NCI-H1105 treated with DMSO at 0.1 percent for 48 hours (cell line): ENCODE measurements around the gene SLC22A7.
"Not testable (repeated sequence)": the region's sequence is repeated elsewhere in the genome, so short reads cannot be mapped to it uniquely, and the experiment has no call there.

Experiments
- DNase-seq: peaks from one replicate; lab custom pipeline; 2025; lab: John Stamatoyannopoulos, UW

The SLC22A7 gene

DNA sequence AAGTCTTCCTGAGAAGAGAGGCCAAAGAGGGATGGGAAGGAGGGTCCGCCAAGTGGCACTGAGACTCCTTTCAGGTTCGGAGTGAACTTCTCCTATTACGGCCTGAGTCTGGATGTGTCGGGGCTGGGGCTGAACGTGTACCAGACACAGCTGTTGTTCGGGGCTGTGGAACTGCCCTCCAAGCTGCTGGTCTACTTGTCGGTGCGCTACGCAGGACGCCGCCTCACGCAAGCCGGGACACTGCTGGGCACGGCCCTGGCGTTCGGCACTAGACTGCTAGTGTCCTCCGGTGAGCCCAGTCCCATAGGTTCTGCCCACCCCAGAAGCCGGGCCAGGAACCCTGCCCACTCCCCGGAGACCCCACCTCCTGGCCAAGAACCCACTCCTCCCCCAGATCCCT, 4.1 kb downstream of the SLC22A7 start:
- no peak for DNase-seq

DNA sequence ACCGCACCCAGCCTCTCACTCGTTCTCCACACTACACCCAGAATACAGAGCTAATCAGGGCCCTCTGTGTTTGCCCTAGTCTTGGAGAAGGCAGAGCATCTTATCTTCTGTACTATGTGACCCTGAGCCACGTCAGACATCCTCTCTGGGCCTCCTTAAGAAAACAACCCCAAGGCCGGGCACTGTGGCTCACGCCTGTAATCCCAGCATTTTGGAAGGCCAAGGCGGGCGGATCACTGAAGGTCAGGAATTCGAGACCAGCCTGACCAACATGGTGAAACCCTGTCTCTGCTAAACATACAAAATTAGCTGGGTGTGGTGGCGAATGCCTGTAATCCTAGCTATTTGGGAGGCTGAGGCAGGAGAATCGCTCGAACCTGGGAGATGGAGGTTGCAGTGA, 4.9 kb downstream of the SLC22A7 start:
- DNase-seq: not testable (repeated sequence)

DNA sequence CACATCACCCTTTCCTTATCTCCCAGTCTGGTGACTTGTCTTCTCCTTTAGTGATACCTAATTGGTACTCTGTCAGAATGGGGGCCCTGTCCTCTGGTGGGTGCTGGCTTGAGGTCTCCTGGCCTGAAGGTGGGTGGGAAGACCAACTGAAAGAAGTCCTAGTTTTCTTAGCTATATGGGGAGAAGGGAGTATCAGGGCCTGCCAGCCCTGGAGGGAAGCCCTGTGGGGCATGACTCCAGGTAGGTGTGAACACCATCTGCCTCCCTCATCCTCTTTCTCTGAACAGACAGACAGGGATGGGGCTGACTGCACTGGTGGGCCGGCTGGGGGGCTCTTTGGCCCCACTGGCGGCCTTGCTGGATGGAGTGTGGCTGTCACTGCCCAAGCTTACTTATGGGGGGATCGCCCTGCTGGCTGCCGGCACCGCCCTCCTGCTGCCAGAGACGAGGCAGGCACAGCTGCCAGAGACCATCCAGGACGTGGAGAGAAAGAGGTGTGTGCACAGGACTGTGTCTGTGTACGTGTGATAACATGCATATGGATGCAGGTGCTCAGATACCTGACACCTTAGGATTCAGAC, 5.8 kb downstream of the SLC22A7 start:
- no peak for DNase-seq

DNA sequence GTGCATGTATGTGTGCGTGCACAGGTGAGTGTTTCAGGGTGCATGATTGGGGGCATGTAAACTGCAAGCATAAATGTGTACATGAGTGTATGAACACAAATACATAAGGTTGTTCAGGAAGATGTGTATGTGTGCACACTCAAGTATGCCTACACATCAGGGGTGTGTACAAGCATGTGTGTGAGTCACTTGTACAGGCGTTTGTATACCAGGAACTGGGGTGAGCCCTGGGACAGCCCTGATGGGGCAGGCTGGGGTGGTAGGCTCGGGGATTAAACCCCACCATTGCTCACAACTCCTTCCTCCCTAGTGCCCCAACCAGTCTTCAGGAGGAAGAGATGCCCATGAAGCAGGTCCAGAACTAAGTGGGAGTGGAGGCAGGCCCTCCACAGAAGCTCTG, 6.3 kb downstream of the SLC22A7 start:
- DNase-seq: no peak

- no peak for DNase-seq
Observed at GRCh38 chr6:43304882-43305281, 6.8 kb downstream of the SLC22A7 start.

DNA sequence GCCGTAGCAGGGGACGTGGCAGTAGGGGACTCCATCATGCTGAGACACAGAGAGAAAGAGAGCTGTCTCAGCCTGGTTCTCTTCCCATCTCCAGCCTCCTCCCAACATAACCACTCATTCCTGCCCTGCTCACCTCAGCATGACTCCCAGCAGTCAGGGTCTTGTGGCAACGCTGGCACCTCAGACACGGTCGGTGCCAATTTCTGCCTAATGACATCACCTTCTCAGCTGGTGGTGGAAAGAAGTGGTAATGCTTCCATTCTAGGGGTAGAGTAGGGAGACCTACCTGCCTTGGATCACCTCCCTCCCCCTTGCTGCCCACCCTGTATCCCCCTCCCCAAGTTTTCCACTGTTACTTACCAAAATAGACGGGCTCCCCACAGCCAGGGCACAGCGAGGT, 8.0 kb downstream of the SLC22A7 start:
- DNase-seq: no peak

- DNase-seq: no peak
Observed at GRCh38 chr6:43307451-43308100, 9.5 kb downstream of the SLC22A7 start.

GRCh38 chr6:43308101-43308989, 10.3 kb downstream of the SLC22A7 start, which contains the start of gene CRIP3:
CRIP3 (minus strand) TSS chr6:43308826; CDS start chr6:43308792, 34 bp downstream.
- DNase-seq: peak; percentile 76

DNA sequence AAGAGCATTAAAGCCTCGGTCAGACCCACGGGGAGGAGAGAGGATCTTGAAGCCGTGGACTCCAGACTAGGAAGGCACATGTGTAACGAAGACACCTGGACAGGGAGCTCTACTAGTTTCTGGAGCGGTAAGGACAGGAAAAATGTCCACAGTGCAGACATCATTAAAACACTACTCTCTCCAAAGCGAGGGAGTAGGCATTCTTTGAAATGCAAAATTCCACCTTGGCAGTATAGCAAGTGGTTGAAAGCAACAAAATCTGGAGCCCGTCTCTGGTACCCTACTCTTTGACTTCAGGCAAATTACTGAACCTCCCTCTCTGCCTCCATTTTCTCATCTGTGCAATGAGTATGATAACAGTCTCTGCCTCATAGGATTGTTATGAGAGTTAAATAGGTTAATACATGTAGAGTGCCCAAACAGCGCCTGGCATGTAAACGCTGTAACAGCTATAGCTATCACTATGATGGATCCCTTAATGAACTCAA, 11.0 kb downstream of the SLC22A7 start:
- no peak for DNase-seq

GRCh38 chr6:43310134-43310533, 12.1 kb downstream of the SLC22A7 start:
- DNase-seq: no peak

DNA sequence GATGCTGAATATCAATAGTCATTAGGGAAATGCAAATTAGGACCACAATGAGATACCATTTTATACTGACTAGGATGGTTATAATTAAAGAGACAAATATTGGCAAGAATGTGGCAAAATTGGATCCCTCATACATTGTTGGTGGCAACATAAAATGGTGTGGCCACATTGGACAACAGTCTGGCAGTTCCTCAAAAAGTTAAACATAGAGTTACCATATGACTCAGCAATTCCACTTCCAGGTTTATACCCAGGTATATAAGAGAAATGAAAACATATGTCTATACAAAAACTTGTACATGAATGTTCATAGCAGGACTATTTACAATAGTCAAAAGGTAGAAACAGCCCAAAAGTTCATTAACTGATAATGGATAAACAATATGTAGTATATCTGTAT, 12.6 kb downstream of the SLC22A7 start:
- no peak for DNase-seq

GRCh38 chr6:43311666-43312065, 13.6 kb downstream of the SLC22A7 start:
- no peak for DNase-seq

DNA sequence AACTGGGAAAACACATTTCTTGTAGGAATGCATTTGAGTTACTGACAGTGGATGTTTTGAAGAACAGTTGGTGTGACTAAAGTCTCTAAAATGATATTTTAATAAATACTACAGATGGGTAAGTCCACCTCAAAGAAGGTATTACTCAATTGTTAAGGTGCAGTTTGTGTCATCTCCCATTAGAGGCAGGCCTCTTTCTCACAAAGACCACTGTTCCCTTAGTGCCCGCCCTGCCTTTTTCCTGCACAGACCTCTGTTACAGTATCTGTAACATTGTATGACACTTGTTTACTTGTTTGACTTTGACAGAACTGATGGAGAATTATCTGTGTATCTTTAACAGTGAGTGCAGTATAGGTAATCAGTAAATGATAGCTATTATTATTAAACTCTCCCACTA, 15.8 kb downstream of the SLC22A7 start:
- DNase-seq: no peak

- no peak for DNase-seq
Observed at GRCh38 chr6:43318011-43318410, 20.0 kb downstream of the SLC22A7 start.

DNA sequence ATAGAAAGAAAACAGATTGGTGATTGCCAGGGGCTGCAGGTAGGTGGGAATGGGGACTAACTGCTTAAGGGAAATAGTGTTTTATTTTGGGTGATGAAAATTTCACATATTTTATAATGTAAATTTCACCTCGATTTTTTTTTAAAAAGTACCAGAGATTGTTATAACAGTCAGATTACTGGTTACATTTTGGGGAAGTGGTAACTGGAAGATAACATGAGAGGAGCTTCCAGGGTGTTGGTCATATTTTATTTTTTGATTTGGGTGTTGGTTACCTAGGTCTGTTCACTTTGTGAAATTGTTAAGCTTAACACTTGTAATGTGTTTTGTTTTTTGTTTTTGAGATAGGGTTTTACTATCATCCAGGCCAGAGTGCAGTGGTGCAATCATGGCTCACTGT, 27.8 kb downstream of the SLC22A7 start:
- no peak for DNase-seq

DNA sequence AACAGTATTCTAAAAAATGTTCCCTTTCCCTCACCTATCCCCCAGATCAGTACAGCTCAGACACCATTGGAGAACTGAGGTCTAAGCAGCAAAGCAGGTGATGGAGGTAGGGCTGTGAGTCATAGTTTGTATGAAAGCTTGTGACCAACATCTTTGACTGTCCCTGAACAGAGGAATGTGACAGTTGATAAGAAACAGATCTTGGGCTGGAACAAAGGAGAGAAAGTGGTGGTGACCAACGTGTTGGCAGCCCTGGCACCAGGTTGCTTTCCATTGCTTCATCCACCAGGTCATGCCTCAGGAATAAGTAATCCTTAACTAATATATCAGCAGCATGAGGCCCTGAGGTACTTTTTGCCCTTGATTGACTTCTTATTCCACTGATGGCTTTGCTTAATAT, 30.5 kb downstream of the SLC22A7 start:
- DNase-seq: no peak

DNA sequence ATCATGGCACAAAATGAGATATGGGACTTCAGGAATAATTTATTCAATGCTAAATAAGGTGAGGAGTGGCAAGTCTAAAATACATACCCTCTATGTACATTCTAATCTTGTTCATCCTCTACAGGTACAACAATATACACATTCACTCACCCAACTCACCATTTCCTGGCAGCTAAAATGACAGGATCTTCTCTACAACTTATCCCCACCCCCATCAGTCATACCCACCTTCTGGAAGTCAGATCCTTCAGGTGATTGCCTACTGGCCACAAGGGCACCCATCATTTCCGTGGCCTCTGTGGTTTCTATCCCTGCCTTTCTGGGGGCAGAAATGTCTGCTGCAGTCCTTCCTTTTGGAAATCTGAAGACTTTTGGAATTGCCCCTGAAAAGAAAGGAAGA, 33.4 kb downstream of the SLC22A7 start:
- DNase-seq: no peak

DNA sequence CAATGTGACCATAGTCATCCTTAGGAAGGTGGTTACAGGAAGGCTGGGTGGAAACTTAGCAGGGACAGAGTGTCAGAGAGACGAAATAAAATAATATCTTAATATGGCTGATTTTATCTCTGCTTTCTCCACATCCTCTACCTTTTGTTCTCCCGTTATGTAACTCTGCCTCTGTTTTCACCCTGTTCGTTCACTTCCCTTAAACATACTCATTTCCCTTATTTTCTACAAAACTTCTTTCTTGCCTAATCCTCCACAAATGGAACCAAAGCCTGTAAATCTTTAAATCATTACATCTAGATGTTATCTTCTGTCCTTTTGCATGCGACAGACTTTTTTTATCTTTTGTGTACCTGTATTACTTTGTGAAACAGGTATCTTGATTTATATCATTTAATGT, 33.8 kb downstream of the SLC22A7 start:
- no peak for DNase-seq

GRCh38 chr6:43334466-43335095, 36.5 kb downstream of the SLC22A7 start:
- peak; percentile 58 for DNase-seq

- DNase-seq: no peak
Observed at GRCh38 chr6:43335469-43335868, 37.4 kb downstream of the SLC22A7 start.

DNA sequence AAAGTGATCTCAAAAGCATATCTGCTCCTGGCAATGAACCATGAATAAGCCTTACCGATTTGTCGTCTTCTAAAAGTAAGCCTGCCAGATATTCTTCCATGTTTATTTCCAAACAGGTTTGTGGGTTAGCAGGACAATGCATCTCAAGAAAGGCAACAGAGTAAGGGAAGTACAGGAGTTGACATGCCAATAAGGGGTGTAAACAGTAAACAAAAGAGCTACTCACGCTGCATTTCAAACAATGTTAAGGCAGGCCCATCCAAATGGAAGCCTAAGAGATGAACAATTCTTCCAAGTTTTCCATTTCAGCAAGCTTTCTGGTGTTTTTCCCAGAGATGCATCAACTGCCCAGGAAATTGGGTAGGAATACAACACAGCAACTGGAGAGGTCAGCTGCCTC, 38.3 kb downstream of the SLC22A7 start:
- DNase-seq: no peak

DNA sequence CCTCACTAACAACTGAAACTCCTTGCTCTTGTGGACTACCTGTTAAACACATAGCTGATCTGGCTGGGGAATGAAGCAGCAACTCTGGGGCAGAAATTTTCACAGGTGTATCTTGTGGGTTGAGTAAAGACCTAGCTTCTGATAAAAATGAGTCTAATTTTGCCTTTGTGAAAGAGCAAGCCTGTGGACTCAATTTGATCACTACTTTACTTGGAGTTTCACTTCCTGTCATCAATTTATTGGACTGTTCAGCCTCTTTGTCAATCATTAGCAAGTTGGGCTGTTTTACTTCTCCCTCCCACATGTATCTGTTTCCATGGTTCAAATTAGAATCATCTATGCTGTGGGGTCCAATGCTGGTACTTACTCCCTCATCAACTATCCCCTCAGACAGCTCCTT, 40.2 kb downstream of the SLC22A7 start:
- DNase-seq: no peak
